ENCODE measurements around the gene CREB5. TPM values are rescaled to one million over a fixed set of nuclear protein-coding genes. Genes with fewer than 3 reads are reported as not detected.
"Not testable (repeated sequence)": the region's sequence is repeated elsewhere in the genome, so short reads cannot be mapped to it uniquely, and the experiment has no call there.

The CREB5 gene
- total RNA-seq, 1 donor from 2014 or later = 43.1 TPM

DNA sequence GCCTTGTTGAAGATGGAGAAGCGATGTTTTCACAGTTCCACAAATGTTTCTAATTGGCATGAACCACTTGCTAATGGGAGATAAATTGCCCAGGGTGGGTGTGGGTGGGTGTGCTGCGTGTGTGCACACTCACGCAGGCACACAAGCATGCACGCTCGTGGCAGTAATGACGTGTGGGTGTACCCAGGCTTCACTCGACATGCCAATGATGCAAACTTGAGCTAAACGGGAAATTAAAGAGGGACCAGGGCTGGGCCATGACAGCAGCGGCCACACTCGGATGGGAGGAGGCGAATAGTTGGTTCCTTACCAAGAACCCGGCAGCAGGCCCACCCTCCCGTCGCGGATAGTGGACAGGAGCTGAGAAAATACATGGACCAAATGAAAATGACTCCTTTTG, 386.0 kb downstream of the CREB5 start:
- intact Hi-C loops (cut with DNase I) = no loop called here
- no peak for DNase-seq (ENCODE audit: low spot score)

DNA sequence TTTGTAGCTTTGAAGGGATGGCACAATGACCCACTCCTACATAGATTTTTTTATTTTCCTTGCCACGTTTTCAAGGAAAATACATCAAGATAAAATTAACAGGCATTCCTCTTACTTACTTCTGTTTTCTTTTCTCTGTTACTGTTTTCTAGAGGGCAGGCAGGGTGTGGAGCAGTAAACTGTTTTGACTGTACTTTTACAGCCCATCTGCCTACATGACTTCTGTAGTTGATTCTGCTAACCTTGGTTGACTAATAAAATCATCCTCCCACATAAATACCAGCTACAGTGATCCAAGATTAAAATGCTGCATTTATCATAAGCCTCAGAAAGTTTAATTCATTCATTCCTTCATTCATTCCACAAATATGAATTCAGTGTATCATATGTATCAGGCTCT, 387.3 kb downstream of the CREB5 start:
- intact Hi-C loops (cut with DNase I) = no loop called here
- DNase-seq (ENCODE audit: low spot score) = no peak

DNA sequence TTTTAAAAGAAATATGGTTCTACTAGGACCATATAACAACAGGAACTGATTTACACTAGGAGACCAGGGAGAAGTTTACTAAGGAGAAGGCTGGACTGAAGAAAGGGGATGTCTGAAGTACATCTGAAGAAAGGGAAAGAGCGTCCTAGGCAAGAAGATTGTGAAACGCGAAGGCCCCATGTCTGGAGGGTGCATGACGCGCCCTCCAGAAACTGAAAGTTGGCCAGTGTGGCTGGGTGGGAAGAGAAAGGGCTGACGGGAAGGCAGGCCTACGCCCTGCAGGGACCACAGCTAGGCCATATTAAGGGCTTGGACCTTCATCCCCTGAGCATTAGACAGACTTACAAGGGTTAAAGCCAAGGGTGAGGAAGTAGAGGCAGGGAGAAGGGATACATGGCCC, 387.8 kb downstream of the CREB5 start:
- no peak for DNase-seq (ENCODE audit: low spot score)
- intact Hi-C loops (cut with DNase I) = no loop called here

DNA sequence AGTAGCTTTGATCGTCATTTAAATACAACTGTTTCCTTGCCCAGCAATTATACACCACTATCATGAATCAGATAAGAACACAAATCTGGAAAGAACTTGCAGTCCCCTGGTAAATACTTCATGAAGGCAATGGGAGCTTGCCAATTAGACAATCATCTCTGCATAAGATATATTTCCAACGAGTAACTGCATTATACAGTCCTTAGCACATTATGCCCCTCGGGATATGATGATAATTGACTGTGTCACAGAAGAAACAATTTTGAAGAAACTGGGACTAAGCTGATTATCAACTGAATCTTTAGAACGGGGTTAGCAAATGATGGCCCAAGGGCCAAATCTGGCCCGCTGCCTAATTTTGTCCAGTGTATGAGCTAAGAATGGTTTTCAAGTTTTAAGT, 390.1 kb downstream of the CREB5 start:
- intact Hi-C loops (cut with DNase I) = no loop called here
- no peak for DNase-seq (ENCODE audit: low spot score)

DNA sequence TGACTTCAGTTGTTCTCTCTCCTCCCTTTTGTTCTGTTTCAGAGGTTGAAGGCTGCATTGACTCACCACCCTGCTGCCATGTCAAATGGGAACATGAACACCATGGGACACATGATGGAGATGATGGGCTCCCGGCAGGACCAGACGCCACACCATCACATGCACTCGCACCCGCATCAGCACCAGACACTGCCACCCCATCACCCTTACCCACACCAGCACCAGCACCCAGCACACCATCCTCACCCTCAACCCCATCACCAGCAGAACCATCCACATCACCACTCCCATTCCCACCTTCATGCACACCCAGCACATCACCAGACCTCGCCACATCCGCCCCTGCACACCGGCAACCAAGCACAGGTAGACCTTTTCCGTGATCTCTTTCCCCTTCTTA, 391.8 kb downstream of the CREB5 start:
- intact Hi-C loops (cut with DNase I) = no loop called here
- no peak for DNase-seq (ENCODE audit: low spot score)

DNA sequence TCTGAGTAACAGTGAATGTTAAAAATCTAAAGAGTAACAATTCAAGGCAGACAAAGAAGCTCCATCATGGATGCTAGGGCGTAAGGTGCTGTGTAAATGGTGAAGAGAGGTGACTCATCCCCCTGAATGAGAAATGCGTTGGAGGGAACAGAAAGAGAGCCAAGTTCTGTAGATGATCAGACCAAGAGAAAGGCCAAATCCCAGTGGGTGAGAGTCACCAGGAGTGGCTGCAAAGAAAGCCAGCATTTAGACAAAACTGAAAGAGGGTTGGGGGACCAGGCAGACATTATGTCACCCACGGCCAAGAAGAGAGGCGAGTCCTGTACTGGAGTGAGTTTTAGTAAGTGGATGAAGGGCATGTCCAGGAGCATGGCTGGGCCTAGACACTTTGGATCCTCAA, 392.7 kb downstream of the CREB5 start:
- DNase-seq (ENCODE audit: low spot score) = no peak

DNA sequence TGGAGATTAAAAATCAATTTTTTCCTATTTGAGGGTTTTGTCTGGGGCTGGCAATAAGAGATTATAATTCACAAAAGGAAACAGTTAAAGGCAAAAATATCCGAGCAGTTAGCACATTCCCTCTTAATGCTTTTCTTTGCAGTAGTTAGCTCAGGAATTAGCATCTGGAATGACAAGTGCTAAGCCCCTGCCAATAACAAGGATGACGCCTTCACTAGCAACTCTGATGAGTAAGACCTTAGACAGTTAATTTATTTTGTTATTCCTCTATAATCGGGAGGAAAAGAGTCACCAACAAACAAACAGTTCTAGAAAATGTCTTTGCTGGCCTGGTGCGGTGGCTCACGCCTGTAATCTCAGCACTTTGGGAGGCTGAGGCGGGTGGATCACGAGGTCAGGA, 394.5 kb downstream of the CREB5 start:
- intact Hi-C loops (cut with DNase I) = no loop called here

More for the DNA sequence above, 392.7 kb downstream of the CREB5 start:
- intact Hi-C loops (cut with DNase I) = no loop called here

DNA sequence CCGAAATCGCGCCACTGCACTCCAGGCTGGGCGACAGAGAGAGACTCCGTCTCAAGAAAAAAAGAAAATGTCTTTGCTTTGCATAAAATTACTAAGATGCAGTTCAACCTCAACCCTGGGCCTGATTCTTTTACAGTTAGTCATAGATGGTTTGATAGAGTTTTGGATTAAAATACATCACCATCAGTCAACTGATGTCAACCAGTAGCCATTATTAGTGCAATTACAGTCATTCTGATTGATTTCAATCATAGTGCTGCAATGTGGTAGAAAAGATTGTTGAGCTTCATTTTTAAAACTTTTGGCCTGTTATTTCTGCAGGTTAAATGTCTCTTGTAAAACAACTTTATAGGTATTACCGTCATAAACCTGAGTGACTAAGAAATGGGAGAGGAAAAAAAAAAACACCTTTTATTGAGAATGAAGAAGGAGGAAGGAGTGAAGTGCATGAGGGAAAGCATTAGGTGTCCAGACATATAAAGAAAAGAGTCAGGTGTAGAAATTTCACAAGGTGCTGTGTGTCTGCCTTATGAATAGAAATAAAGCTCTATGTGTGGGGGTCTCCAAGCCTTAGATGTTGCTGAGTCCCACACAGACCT, 395.2 kb downstream of the CREB5 start:
- no peak for DNase-seq (ENCODE audit: low spot score)
- intact Hi-C loops (cut with DNase I) = no loop called here

More for the DNA sequence above, 394.5 kb downstream of the CREB5 start:
- no peak for DNase-seq (ENCODE audit: low spot score)

DNA sequence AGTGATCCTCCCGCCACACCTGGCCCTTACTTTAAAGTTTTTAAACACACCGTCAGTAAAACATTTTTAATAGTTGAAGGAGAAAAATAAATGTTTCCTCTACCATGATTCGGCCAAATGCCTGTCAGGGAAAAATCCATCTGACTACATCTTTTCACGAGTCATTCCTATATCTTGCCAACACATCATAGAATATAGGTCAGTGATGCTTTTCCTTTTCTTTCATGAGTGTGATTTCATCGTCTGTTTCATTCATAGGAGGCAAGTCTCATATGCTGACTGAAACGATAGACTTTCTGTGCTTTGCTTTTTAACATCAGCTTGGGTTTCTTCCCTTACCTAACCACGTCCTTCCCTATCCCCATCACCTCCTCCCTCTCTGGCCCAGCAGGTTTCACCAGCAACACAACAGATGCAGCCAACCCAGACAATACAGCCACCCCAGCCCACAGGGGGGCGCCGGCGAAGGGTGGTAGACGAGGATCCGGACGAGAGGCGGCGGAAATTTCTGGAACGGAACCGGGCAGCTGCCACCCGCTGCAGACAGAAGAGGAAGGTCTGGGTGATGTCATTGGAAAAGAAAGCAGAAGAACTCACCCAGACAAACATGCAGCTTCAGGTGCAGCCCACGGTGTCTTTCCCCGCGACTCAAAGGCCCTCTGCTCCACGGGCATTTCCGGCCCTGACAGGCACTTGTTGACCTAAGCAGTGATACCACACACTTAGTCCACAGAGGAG, 396.6 kb downstream of the CREB5 start:
- no peak for DNase-seq (ENCODE audit: low spot score)
- intact Hi-C loops (cut with DNase I) = no loop called here

DNA sequence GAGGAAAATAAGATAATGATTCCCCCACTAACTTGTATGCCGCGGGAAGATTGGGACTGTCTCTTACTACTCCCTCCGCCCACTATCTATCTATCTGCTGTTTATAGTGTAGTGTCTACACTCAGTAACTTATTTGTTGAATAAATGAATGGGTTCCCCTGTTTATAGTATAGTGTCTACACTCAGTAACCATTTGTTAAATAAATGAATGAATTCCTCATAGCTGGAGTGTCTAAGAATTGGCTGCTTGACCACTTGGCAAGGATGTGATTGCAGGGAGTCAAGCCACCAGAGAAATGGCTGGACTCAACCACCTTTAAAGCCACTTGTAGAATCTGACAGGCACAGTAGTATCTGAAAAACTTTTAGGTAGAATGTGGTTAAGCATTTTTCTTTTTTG, 398.7 kb downstream of the CREB5 start:
- intact Hi-C loops (cut with DNase I) = no loop called here
- DNase-seq (ENCODE audit: low spot score) = no peak

DNA sequence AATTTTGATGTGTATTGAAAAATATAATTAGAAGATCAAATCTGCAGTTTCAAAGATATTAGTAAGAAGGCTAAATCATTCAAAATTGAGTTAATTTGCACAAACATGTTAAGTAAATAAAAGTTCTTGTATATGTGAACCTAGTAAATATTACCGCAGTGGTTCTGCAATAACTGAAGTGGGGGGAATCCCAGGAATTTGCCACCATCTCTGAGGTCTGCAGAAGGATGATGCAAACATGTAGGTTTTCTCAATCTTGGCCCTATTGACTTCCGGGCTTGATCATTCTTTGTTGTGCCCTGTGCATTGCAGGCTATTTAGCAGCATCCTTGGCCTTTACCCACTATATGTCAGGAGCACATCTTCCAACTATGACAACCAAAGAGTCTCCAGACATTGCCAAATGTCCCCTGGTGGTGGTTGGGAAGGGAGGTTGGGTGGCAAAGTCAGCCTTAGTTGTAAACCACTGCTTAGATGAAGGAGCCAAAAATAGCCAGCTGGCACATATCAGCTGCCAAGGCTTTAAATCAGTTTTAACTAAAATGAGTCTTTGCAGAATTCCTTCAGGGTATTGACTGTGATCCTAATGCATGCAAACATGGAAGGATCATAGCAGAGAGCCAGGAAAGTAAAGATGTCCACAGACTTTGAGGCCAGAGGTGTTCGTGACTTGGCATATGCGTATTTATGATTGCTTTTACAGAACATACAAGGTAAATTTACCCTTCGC, 399.5 kb downstream of the CREB5 start:
- no peak for DNase-seq (ENCODE audit: low spot score)
- intact Hi-C loops (cut with DNase I) = no loop called here

DNA sequence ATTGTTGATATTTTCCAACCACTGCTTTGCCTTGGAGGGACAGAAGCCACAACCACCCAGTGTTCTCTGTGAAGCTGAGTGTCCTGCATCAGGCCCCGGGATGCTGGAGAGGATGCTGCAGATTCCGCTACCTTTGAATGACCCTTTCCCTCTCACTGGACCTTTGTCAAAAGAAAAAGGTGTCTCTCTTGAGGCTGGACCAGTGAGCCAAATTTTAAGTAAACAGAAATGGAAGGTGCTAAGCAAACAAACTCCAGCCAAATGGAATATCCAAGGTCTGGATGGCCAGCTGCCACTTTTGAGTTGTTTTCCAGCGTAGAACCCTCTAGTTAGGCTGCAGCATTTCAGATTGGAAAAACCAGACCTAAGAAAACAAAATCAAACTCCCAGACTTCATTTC, 400.3 kb downstream of the CREB5 start:
- DNase-seq (ENCODE audit: low spot score) = no peak
- intact Hi-C loops (cut with DNase I) = no loop called here

DNA sequence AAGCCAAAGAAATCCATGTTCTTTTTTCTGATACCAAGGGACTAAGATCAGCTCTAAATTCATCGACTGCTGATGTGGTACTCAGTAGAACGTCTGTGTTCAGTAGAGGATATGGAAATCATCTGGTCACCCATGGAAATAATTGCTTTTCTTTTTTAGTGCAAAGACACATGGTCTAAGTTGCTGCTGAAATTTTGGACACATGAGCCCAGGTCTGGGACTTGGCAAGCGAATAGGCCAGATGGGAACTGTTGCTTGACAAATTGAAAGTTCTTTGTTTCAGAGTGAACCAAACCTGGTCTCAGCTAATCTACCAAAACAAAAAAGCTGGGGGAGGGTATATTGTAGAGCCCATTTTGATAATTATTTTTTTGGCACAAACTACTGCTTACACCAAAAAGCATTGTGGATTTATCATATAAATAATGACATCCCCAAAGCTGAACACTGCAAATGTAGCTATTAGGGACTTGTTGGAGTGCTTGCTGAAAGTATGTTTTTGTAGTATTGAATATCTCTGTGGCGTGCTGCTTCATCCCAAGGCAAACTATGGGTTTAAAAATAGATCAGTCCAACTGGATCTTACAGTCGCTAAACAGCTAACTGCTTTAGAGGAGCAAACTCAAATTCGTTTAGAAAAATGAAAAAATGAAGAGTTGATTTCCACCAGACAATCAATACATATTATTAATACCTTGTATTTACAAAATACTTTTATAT, 401.1 kb downstream of the CREB5 start:
- intact Hi-C loops (cut with DNase I) = no loop called here
- no peak for DNase-seq (ENCODE audit: low spot score)

DNA sequence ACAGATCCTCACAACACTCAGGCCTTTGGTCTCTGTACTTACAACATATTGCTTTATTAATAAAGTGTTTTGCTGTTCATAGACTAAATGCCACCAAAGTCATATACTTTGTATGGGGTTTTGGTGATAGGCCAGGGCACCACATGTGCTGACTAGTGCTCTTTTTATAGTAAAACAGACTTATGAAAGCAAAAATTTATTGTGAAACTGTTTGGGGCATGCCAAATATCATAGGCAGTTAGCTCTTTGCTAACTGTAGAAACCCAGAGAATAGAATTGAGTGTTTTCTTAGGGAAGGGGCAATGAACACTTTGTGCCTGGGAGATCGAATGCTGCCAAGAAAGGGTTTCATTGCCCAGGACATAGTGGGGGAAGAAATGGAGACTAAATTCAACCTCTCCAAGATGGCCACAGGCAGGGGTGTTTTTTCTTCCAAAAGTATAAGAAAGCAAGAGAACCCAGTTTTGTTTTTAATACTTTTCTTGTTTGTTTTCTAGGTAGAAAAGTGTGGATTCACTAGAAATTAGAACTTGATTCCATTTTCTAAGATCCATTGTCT, 403.1 kb downstream of the CREB5 start:
- intact Hi-C loops (cut with DNase I) = no loop called here
- DNase-seq (ENCODE audit: low spot score) = no peak

DNA sequence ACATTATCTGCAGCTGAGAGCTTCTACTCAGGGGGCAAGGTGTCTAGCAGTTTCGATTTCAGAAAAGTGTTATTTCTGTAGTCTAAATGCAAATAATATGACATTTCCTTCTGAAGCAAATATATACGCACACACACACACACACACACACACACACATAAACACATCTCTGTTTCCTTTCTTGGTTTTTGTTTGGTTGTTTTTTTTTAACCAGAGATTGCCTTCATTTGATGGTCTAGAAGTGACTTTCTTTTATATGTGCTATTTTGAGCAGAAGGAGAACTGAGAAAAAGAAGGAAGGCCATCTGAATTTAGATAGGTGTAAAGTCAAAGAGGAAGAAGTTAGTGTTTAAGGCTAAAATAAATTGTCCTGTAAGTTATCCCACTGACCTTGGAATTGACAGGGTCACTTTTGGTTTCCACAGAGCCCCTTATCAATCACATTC, 403.6 kb downstream of the CREB5 start:
- DNase-seq (ENCODE audit: low spot score) = no peak
- intact Hi-C loops (cut with DNase I) = no loop called here

DNA sequence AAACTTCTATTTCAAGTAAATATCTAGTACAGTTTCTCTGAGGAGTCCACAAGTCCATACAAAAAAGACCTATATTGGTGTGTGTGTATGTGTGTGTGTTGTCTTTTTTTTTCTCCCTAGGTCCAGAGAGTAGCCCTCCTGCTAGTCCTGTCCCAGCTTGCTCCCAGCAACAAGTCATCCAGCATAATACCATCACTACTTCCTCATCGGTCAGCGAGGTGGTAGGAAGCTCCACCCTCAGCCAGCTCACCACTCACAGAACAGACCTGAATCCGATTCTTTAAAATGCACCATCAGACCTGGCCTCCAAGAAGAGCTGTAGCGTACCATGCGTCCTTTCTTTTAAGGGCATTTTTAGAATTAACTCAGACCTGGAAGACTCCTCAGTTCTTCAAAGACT, 406.7 kb downstream of the CREB5 start:
- DNase-seq (ENCODE audit: low spot score) = no peak
- intact Hi-C loops (cut with DNase I) = no loop called here

DNA sequence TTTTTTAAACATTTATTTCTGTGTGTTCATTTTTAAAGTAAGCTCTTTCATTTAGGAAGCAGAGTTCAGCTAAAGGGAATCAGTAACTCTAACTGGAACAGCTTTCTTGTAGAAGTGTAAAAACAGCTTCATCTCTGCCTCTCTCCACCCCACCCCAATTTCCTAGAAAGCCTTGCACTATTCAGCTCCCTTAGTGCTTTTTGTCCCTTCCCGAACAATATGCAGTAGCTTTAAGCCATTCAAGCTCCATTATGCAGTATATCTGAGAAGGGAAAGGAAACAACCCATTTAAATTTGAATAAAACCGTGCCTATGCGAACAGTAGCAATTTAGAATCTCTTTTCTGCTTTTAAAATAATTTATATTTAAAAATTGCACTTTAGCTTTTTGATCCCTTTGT, 411.3 kb downstream of the CREB5 start:
- intact Hi-C loops (cut with DNase I) = no loop called here
- DNase-seq (ENCODE audit: low spot score) = no peak

DNA sequence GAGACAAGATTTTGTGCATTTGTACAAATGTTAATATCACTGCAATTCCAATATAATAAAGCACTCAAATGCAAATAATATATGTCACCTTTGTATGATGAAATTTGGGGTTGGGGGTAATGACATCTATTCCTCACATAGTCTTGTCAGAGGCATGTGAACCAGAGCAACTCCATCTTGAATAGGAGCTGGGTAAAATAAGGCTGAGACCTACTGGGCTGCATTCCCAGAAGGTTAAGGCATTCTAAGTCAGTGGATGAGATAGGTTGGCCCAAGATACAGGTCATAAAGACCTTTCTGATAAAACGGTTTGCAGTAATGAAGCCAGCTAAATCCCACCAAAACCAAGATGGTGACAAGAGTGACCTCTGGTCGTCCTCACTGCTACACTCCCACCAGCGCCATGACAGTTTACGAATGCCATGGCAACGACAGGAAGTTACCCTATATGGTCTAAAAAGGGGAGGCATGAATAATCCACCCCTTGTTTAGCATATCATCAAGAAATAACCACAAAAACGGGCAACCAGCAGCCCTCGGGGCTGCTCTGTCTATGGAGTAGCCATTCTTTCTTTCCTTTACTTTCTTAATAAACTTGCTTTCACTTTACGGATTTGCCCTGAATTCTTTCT, 413.6 kb downstream of the CREB5 start:
- DNase-seq (ENCODE audit: low spot score); intact Hi-C loops (cut with DNase I): not testable (repeated sequence)

DNA sequence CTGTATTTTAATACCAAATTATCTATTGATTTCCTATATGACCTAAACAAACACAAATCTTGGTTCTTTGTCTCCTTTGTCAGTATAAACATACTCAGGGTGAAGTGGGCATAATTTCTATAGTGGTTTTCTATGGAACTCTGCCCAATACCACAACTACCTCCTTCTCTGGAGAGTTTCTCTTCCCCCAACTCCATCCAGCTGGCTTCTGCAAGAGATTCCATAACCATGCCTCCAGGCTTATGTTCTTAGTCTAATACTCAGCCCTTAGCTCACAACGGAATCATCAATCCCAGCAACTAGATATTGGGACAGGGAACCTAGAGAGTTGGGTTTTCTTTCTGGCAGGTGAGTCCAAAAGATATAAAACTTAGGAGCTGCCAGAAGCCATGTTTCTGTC, 418.5 kb downstream of the CREB5 start:
- intact Hi-C loops (cut with DNase I) = no loop called here
- no peak for DNase-seq (ENCODE audit: low spot score)

DNA sequence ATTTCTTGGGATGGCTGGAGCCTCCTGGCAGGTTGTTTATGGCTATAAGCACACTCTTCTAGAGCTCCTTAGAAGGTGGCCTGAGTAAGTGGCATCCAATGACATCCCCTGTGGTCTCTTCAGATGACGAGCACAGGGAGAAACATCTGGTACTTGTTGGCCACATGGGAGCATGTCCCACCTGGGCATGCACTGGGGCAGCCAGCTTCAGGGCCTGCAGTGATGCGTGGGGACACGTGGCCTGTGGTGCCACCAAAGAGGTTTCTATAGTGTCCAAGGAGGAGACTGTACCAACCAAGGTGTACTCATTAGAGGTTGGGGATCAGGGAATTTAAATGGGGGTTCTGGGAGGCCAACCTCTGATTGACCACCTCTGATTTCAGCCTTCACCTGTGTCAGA, 420.4 kb downstream of the CREB5 start:
- intact Hi-C loops (cut with DNase I) = no loop called here
- no peak for DNase-seq (ENCODE audit: low spot score)
